GM21447 (cell line): ENCODE results near the gene KIF2A.
A peak's percentile ranks its signal among the peaks of the same experiment; 100 is the strongest.

Experiments
- ATAC-seq: cut with Tn5 transposase; IDR thresholded peaks from one replicate; pipeline ENCODE4 v1.9.1; 2021; ENCODE audit not compliant: unreplicated experiment

KIF2A gene

GRCh38 chr5:62327138-62328053 is 21.4 kb downstream of the KIF2A start:
- no peak for ATAC-seq

GRCh38 chr5:62328772-62329491 is 22.9 kb downstream of the KIF2A start:
- ATAC-seq, result no peak

GRCh38 chr5:62330302-62330701 is 24.3 kb downstream of the KIF2A start:
- ATAC-seq, result no peak

GRCh38 chr5:62331921-62332320 is 25.9 kb downstream of the KIF2A start:
- no peak for ATAC-seq

- no peak for ATAC-seq
Measured at GRCh38 chr5:62333250-62333794, 27.3 kb downstream of the KIF2A start.

- ATAC-seq, result no peak
Measured at GRCh38 chr5:62334082-62334481, 28.1 kb downstream of the KIF2A start.

- no peak for ATAC-seq
Measured at GRCh38 chr5:62340392-62340791, 34.4 kb downstream of the KIF2A start.

GRCh38 chr5:62340979-62341378 is 35.0 kb downstream of the KIF2A start:
- no peak for ATAC-seq

GRCh38 chr5:62341783-62342475 is 35.9 kb downstream of the KIF2A start:
- peak; percentile 73 for ATAC-seq

GRCh38 chr5:62342476-62342837 is 36.5 kb downstream of the KIF2A start:
- ATAC-seq, result peak; percentile 53

GRCh38 chr5:62343428-62343827 is 37.4 kb downstream of the KIF2A start:
- no peak for ATAC-seq

GRCh38 chr5:62346748-62347147 is 40.7 kb downstream of the KIF2A start:
- ATAC-seq, result no peak

- ATAC-seq, result no peak
Measured at GRCh38 chr5:62347928-62348327, 41.9 kb downstream of the KIF2A start.

- no peak for ATAC-seq
Measured at GRCh38 chr5:62348723-62349481, 42.9 kb downstream of the KIF2A start.

GRCh38 chr5:62354028-62354874 is 48.2 kb downstream of the KIF2A start:
- peak; percentile 94 for ATAC-seq

GRCh38 chr5:62362701-62363100 is 56.7 kb downstream of the KIF2A start:
- no peak for ATAC-seq

GRCh38 chr5:62369039-62369438 is 63.0 kb downstream of the KIF2A start:
- ATAC-seq, result no peak

- no peak for ATAC-seq
Measured at GRCh38 chr5:62371409-62371808, 65.4 kb downstream of the KIF2A start.

- no peak for ATAC-seq
Measured at GRCh38 chr5:62372600-62372999, 66.6 kb downstream of the KIF2A start.

GRCh38 chr5:62373382-62373781 is 67.4 kb downstream of the KIF2A start:
- ATAC-seq, result no peak
